BJ (cell line): Measurements from ENCODE around the gene CAV3. TPM values are rescaled to one million over a fixed set of nuclear protein-coding genes. Genes with fewer than 3 reads are reported as not detected.

Source experiments
- CTCF ChIA-PET: fragments of 350-600 bp; formaldehyde crosslinking; extraction: SDS; loops from one replicate; lab custom pipeline; 2021; ENCODE audit warnings: antibody characterized with exemption, inconsistent platforms; lab: Yijun Ruan, JAX
- POLR2A ChIA-PET: fragments of 300-600 bp; sonication (Branson Sonifier 250); formaldehyde crosslinking; extraction: SDS; loops from one replicate; lab custom pipeline; 2021; ENCODE audit warnings: antibody characterized with exemption; lab: Charles Lee
- DNase-seq: peaks from one replicate; pipeline ENCODE4 v3.0.0-alpha.2; 2011; ENCODE audit warnings: low read depth
- H3K27me3 ChIP-seq: 2 replicates; pipeline ENCODE4 v1.6.0; 2011; ENCODE audit warnings: low read length; ENCODE audit not compliant: control insufficient read depth, insufficient read depth
- H3K36me3 ChIP-seq: 2 replicates; pipeline ENCODE4 v1.5.1; 2011; ENCODE audit warnings: low read length; ENCODE audit not compliant: control insufficient read depth, insufficient read depth
- H3K4me3 ChIP-seq: 2 replicates; pipeline ENCODE4 v1.5.1; 2011; ENCODE audit warnings: low read depth, mild to moderate bottlenecking, control low read depth, low read length
- polyA plus RNA-seq: library from polyadenylated mRNA; depleted of rRNA; stranded (reverse); fragments of >200 nt; gene quantifications from 2 replicates; pipeline ENCODE4 v1.2.3, GENCODE V29; 2011
- TF ChIP-seq, protein P1 (sequence below): IDR thresholded peaks from 2 replicates; pipeline ENCODE4 v1.5.1; 2011; ENCODE audit warnings: low read depth, mild to moderate bottlenecking, control low read depth, inconsistent platforms, low read length, moderate library complexity; ENCODE audit not compliant: insufficient read depth

Gene CAV3
- polyA plus RNA-seq, 1 experiment = 0.05 TPM

DNA sequence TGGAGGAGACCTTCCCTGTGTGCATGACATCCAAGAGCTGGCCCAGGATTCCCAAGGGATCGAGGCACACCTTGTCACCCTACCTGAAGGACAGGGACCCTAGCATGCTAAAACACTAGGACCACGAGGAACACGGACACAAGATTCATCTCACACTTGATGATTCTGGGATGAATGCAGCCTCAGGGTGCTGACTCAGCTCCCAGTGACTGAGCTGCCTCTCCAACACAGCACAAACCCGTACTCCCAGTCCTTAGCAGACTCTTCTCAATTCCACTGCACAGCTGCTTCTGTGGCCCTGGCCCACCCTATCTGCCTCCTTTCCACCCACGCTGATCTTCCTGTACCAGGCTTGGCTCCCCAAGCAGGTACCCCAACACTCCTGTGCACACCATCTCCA, 44.9 kb downstream of the CAV3 start:
- POLR2A ChIA-PET = interaction anchor here (1.0 kb wide), 1 partner anchor 110 kb away, joined by 4 read pairs; no protein-coding TSS in a partner anchor
- no peak for DNase-seq
- no peak overlapping the region for H3K4me3 ChIP-seq
- CTCF ChIA-PET = interaction anchor here (0.6 to 1.5 kb wide), 5 partner anchors 8 to 741 kb away, joined by 3 to 8 read pairs (median 3); partner anchors contain the start of gene OXTR
- TF ChIP-seq, protein P1, sequence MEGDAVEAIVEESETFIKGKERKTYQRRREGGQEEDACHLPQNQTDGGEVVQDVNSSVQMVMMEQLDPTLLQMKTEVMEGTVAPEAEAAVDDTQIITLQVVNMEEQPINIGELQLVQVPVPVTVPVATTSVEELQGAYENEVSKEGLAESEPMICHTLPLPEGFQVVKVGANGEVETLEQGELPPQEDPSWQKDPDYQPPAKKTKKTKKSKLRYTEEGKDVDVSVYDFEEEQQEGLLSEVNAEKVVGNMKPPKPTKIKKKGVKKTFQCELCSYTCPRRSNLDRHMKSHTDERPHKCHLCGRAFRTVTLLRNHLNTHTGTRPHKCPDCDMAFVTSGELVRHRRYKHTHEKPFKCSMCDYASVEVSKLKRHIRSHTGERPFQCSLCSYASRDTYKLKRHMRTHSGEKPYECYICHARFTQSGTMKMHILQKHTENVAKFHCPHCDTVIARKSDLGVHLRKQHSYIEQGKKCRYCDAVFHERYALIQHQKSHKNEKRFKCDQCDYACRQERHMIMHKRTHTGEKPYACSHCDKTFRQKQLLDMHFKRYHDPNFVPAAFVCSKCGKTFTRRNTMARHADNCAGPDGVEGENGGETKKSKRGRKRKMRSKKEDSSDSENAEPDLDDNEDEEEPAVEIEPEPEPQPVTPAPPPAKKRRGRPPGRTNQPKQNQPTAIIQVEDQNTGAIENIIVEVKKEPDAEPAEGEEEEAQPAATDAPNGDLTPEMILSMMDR = no peak
- no peaks in the 10 kb centered on the region for H3K36me3 ChIP-seq
- H3K27me3 ChIP-seq = no peaks in the 10 kb centered on the region

DNA sequence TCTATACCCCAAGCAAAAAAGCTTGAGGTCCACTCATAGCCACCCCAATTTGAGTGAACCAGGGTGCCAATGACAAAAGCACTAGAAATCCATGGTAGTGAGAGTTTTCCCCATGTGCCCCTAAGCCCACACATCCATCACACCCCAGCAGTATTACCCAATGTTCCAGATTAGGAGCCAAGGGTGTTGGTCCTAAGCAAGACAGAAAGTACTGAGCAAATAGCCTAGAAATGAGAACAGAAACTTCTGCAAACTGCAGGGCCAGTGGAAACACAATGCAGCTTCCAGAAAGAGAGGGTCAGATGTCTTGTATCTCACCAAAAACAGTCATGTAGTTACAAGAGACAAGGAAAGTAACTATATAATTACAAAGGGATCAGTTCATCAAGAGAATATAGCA, 46.7 kb downstream of the CAV3 start:
- no peak overlapping the region for H3K4me3 ChIP-seq
- ChIA-PET CTCF (interaction anchor here (1.1 kb wide), 1 partner anchor 11 kb away, joined by 3 read pairs; the partner anchor contains the start of gene OXTR), POLR2A (no interaction called here)
- no peak for DNase-seq
- no peaks in the 10 kb centered on the region for H3K36me3 ChIP-seq
- TF ChIP-seq, protein P1 = no peak
- no peaks in the 10 kb centered on the region for H3K27me3 ChIP-seq

DNA sequence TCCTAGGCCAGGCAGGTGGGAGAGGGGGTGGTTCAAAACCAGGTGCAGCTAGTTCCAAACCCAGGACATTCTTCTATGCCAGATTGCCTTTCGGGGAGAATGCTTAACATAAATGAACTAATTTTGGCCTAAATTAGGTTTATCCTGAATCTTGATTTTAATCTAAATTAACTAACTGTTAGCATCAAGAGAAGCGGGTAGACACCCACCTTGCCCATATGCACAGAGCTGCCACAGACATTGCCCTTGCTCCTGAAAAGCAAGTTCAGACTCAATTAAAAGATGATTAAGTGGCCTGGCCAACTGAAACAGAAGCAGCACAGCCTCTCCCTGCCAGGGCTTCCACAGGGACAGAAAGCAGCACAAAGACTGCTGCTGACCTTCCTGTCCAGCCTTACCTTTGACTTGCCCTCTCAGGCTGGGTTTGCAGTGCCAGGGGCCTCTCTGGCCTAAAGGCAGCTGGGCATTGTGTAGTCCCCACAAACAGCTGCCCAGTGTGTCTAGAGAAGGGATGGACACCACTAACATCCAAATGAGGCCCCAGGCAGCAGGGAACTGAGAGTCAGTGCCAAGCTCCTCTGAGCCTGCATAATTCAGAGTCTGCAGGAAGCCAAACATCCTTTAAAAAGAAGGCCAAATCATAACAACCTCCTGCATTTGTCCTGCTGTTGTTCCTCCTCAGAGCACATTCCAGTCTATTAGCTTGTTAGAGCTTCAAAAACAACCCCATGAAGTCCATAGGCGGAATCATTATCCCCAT, 51.3 kb downstream of the CAV3 start:
- no peaks in the 10 kb centered on the region for H3K36me3 ChIP-seq
- ChIA-PET CTCF (interaction anchor here (0.7 to 3.5 kb wide), 2 partner anchors 11 to 16 kb away, joined by 3 to 15 read pairs; partner anchors contain the start of gene OXTR), POLR2A (interaction anchor here (0.5 to 0.6 kb wide), 2 partner anchors 14 to 20 kb away, joined by 3 to 4 read pairs; no protein-coding TSS in a partner anchor)
- no peak overlapping the region for H3K4me3 ChIP-seq
- DNase-seq = no peak
- TF ChIP-seq, protein P1 = no peak
- no peaks in the 10 kb centered on the region for H3K27me3 ChIP-seq

DNA sequence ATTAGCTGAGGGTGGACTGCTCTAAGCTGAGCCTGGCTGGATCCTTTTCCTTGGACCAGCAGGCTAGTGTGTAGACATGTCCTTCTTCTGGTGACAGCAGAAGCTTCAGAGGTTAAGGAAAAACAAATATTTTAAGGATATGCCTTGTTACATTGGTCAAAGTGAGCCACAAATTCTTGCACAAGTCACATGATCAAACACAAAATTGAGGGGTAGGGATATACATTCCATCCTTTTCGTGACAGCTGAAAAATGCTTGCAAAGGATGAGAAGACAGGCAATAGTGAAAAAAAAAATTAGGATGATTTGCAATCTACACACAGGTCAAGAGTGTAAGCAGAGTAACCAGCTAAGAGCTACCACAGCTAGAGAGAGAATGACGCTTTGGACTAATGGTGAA, 56.9 kb downstream of the CAV3 start:
- no peak for DNase-seq
- CTCF ChIA-PET = interaction anchor here (0.6 to 0.9 kb wide), 2 partner anchors 21 to 221 kb away, joined by 3 read pairs; partner anchors contain the start of gene OXTR
- H3K27me3 ChIP-seq = no peaks in the 10 kb centered on the region
- H3K36me3 ChIP-seq = no peaks in the 10 kb centered on the region
- TF ChIP-seq, protein P1 = no peak
- no peak overlapping the region for H3K4me3 ChIP-seq
- POLR2A ChIA-PET = no interaction called here

DNA sequence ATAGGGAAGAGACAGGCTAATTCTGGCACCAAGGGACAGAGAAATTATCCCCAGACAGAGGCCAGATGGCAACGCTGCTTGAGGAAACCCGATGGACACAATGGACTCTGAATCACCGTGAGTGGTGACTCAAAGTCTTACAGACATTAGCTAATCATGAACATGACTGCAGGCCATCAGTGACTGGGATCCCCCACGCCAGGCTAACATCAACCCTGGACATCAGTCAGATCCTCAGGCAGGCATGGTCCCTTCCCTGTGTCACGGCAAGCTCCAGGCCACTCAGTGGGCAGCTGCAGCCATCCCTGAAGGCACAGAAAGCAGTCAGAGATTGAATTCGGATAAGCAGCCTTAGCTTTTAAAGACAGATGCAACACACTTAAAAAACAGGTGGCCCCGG, 59.6 kb downstream of the CAV3 start:
- Histone ChIP-seq H3K36me3 (no peaks in the 10 kb centered on the region), H3K27me3 (no peaks in the 10 kb centered on the region), H3K4me3 (no peak overlapping the region)
- DNase-seq = no peak
- CTCF ChIA-PET = interaction anchor here (1.2 to 1.4 kb wide), 2 partner anchors 16 to 94 kb away, joined by 3 read pairs; no protein-coding TSS in a partner anchor
- POLR2A ChIA-PET = no interaction called here
- TF ChIP-seq, protein P1 = no peak
